Natural killer cell (primary cell): Measurements from ENCODE around the gene BRAT1. TPM values are rescaled to one million over a fixed set of nuclear protein-coding genes. Genes with fewer than 3 reads are reported as not detected.

Source experiments
- ATAC-seq, 3 donors: fragments of 150-1000 bp in 2 of 3; fragments of 200-7000 bp in 1 of 3; cut with Tn5 transposase; 1 replicate in 1 of 3; 2 replicates in 2 of 3; pipeline ENCODE4 v1.10.0; 2021; ENCODE audit warnings: mild to moderate bottlenecking in 2 of 3, moderate library complexity in 2 of 3
- DNase-seq, 2 donors: peaks; one replicate each; pipeline versions ENCODE4 v3.0.0 to v3.0.0-alpha.2; 2013 to 2021; ENCODE audit warnings: mixed read lengths in 1 of 2
- H3K27ac ChIP-seq: one replicate; pipeline ENCODE4 v1.5.1; 2013; ENCODE audit warnings: mild to moderate bottlenecking, low read length
- H3K27me3 ChIP-seq: one replicate; pipeline ENCODE4 v1.6.1; 2013; ENCODE audit warnings: low read length; ENCODE audit not compliant: control insufficient read depth, insufficient read depth
- H3K36me3 ChIP-seq: one replicate; pipeline ENCODE4 v1.6.1; 2013; ENCODE audit warnings: low read length; ENCODE audit not compliant: control insufficient read depth, insufficient read depth
- H3K4me1 ChIP-seq: one replicate; pipeline ENCODE4 v1.6.1; 2013; ENCODE audit warnings: low read length; ENCODE audit not compliant: control insufficient read depth, insufficient read depth
- H3K4me3 ChIP-seq: one replicate; pipeline ENCODE4 v1.5.1; 2013; ENCODE audit warnings: low read length
- H3K9me3 ChIP-seq: one replicate; pipeline ENCODE4 v1.6.1; 2013; ENCODE audit warnings: low read length; ENCODE audit not compliant: control insufficient read depth, insufficient read depth
- H3K27ac Mint-ChIP-seq, 2 donors: one replicate each; pipeline ENCODE4 v1.8.0; 2022; ENCODE audit warnings: mild to moderate bottlenecking in 2 of 2, mixed read lengths in 2 of 2, moderate library complexity in 1 of 2
- H3K27me3 Mint-ChIP-seq, 2 donors: one replicate each; pipeline ENCODE4 v1.8.0; 2022; ENCODE audit warnings: low read depth in 2 of 2, mixed read lengths in 2 of 2
- H3K36me3 Mint-ChIP-seq: one replicate; pipeline ENCODE4 v1.8.0; 2022; ENCODE audit warnings: mixed read lengths
- H3K4me1 Mint-ChIP-seq, 2 donors: one replicate each; pipeline ENCODE4 v1.8.0; 2022; ENCODE audit warnings: mixed read lengths in 2 of 2
- H3K4me3 Mint-ChIP-seq: one replicate; pipeline ENCODE4 v1.8.0; 2022; ENCODE audit warnings: mild to moderate bottlenecking, moderate library complexity, mixed read lengths
- H3K9me3 Mint-ChIP-seq, 2 donors: one replicate each; pipeline ENCODE4 v1.8.0; 2022; ENCODE audit warnings: mixed read lengths in 2 of 2
- CTCF ChIP-seq: fragments of 200-600 bp; IDR thresholded peaks from one replicate; pipeline ENCODE4 v1.8.0; 2022; ENCODE audit warnings: antibody characterized with exemption
- WGBS: methylation state at CpG from one replicate; pipeline ENCODE4 v1.1.7; 2013; ENCODE audit warnings: missing lambda C conversion rate; ENCODE audit not compliant: insufficient coverage; 5-methylcytosine and 5-hydroxymethylcytosine counted together
- intact Hi-C: fragments of 100-400 bp; cut with micrococcal nuclease; formaldehyde crosslinking; loops from one replicate; pipeline ENCODE4 v1.14.2; 2022
- total RNA-seq, 4 donors: library from RNA; stranded (reverse); fragments of 120-200 nt in 1 of 4; gene quantifications; one replicate each; pipeline versions ENCODE4 v1.2.3 to v1.2.4, GENCODE V29; 2013 to 2022

BRAT1 gene
- total RNA-seq, 3 donors from 2014 or later (not counting 1 experiment from before 2014, with no cell fraction given) = 24.9 to 26.7 (median 25.6) TPM

- no peaks in the 10 kb centered on the region for H3K27me3 ChIP-seq
- H3K27ac Mint-ChIP-seq = peak overlapping the region; percentile 90 to 97
- 1% methylated on average over 26 of the region's 30 CpGs for WGBS
- peak; percentile 55 to 75 (median 59) for ATAC-seq
- no peaks in the 10 kb centered on the region for H3K9me3 ChIP-seq
- no peaks in the 10 kb centered on the region for H3K27me3 Mint-ChIP-seq
- H3K4me3 Mint-ChIP-seq = peak overlapping the region; percentile 82
- intact Hi-C loops = loop anchor here (1.0 to 10.0 kb wide), 4 partner anchors 7 to 1285 kb away; partner anchors contain the start of gene BRAT1
- DNase-seq = peak; percentile 71 to 83
- no peaks in the 10 kb centered on the region for H3K36me3 Mint-ChIP-seq
- H3K27ac ChIP-seq = peak overlapping the region; percentile 94
- peaks cover 40% of the 10 kb centered on the region for H3K36me3 ChIP-seq
- H3K4me3 ChIP-seq = peak overlapping the region; percentile 10
- no peak for TF ChIP-seq CTCF
- peaks cover 72% of the 10 kb centered on the region for H3K4me1 ChIP-seq
- H3K4me1 Mint-ChIP-seq = peaks cover 26 to 51% of the 10 kb centered on the region in 2 donors
- H3K9me3 Mint-ChIP-seq = no peaks in the 10 kb centered on the region
These were observed 25.9 kb downstream of the BRAT1 start for GRCh38 chr7:2529161-2530070.

- Mint-ChIP-seq H3K36me3 (no peaks in the 10 kb centered on the region), H3K4me3 (peak overlapping the region; percentile 82), H3K27ac (peak overlapping the region; percentile 90 to 97), H3K27me3 (no peaks in the 10 kb centered on the region), H3K4me1 (peaks cover 26 to 51% of the 10 kb centered on the region in 2 donors), H3K9me3 (no peaks in the 10 kb centered on the region)
- Histone ChIP-seq H3K27ac (peak overlapping the region; percentile 94), H3K9me3 (no peaks in the 10 kb centered on the region), H3K4me3 (peak overlapping the region; percentile 6), H3K36me3 (peaks cover 40% of the 10 kb centered on the region), H3K27me3 (no peaks in the 10 kb centered on the region), H3K4me1 (peaks cover 81% of the 10 kb centered on the region)
- DNase-seq (no peak), ATAC-seq (no peak)
- intact Hi-C loops = loop anchor here (10.0 kb wide), 1 partner anchor 1284 kb away; no protein-coding TSS in a partner anchor
- TF ChIP-seq CTCF = no peak
- 46% methylated on average over 18 of the region's 18 CpGs for WGBS
These were observed 26.7 kb downstream of the BRAT1 start for GRCh38 chr7:2528481-2529095.

- Histone ChIP-seq H3K27ac (peak overlapping the region; percentile 94), H3K27me3 (no peaks in the 10 kb centered on the region), H3K4me3 (no peak overlapping the region), H3K9me3 (no peaks in the 10 kb centered on the region), H3K36me3 (peaks cover 42% of the 10 kb centered on the region), H3K4me1 (peaks cover 89% of the 10 kb centered on the region)
- DNase-seq = peak; percentile 51 to 69
- H3K4me3 Mint-ChIP-seq = peak overlapping the region; percentile 82
- intact Hi-C loops = loop anchor here (10.0 kb wide), 1 partner anchor 1283 kb away; no protein-coding TSS in a partner anchor
- 55% methylated on average over 17 of the region's 17 CpGs for WGBS
- no peaks in the 10 kb centered on the region for H3K9me3 Mint-ChIP-seq
- H3K4me1 Mint-ChIP-seq = peaks cover 31 to 57% of the 10 kb centered on the region in 2 donors
- H3K27ac Mint-ChIP-seq = peak overlapping the region; percentile 90 to 97
- H3K27me3 Mint-ChIP-seq = no peaks in the 10 kb centered on the region
- H3K36me3 Mint-ChIP-seq = no peaks in the 10 kb centered on the region
- TF ChIP-seq CTCF = no peak
- peak in 1 of 3 donors; percentile 28 for ATAC-seq
These were observed 27.5 kb downstream of the BRAT1 start for GRCh38 chr7:2527505-2528467.
